ENCODE measurements around the gene AS3MT. TPM values are rescaled to one million over a fixed set of nuclear protein-coding genes. Genes with fewer than 3 reads are reported as not detected.

The AS3MT gene
- total RNA-seq, 1 donor from 2014 or later = 20.2 TPM

GRCh38 chr10:102827597-102827975, 41.7 kb upstream of the AS3MT start:
- peaks cover 5% of the 10 kb centered on the region for H3K9me3 Mint-ChIP-seq (ENCODE audit: low read depth)
- no peak overlapping the region for H3K4me3 Mint-ChIP-seq (ENCODE audit: low read depth)
- H3K27ac Mint-ChIP-seq = no peak overlapping the region
- DNase-seq (ENCODE audit: low spot score, unreplicated experiment) = no peak
- no peaks in the 10 kb centered on the region for H3K4me1 Mint-ChIP-seq (ENCODE audit: low read depth)
- H3K27me3 Mint-ChIP-seq = peaks cover 11% of the 10 kb centered on the region
- TF ChIP-seq, protein P1, sequence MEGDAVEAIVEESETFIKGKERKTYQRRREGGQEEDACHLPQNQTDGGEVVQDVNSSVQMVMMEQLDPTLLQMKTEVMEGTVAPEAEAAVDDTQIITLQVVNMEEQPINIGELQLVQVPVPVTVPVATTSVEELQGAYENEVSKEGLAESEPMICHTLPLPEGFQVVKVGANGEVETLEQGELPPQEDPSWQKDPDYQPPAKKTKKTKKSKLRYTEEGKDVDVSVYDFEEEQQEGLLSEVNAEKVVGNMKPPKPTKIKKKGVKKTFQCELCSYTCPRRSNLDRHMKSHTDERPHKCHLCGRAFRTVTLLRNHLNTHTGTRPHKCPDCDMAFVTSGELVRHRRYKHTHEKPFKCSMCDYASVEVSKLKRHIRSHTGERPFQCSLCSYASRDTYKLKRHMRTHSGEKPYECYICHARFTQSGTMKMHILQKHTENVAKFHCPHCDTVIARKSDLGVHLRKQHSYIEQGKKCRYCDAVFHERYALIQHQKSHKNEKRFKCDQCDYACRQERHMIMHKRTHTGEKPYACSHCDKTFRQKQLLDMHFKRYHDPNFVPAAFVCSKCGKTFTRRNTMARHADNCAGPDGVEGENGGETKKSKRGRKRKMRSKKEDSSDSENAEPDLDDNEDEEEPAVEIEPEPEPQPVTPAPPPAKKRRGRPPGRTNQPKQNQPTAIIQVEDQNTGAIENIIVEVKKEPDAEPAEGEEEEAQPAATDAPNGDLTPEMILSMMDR (IDR thresholded peaks at IDR 0.05; ENCODE audit: unreplicated experiment) = no peak
- no peaks in the 10 kb centered on the region for H3K36me3 Mint-ChIP-seq (ENCODE audit: insufficient read depth)

DNA sequence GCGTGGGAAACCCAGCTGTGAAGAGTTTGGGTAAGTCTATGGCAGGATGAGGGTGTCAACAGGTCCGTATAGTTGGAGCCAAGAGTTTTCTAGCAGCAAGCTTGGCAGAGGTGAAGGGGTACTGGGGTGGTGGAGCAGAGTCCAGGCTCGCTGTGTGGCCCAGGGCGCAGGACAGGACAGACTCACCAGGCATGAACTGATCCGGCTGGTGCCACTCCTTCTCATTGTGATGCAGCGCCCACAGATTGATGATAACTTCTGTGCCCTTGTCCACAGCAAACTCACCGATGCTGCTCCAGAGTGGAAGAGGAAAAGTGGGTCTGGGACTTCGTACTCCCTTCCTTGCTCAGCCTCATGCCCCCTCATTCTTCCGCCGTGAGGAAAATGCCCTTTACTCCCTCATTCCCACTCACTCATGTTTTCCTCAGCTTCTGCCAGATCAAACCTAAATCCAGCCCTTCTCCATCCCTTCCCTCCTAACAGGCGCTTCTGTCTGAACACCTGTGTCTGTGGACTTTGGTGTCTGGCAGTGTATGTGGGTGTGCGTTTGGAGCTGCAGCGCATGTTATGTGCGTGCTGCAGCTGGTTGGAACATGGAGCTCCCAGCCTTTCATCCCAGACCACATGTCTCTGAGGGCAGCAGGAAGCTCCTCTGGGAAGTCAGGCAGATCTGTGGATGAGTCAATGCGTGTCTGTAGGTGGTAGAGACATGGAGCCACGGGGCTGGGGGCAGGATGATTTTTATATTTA, 37.8 kb upstream of the AS3MT start:
- Mint-ChIP-seq H3K4me3 (ENCODE audit: low read depth) (no peak overlapping the region), H3K36me3 (ENCODE audit: insufficient read depth) (no peaks in the 10 kb centered on the region), H3K27me3 (peaks cover 17% of the 10 kb centered on the region), H3K4me1 (ENCODE audit: low read depth) (no peaks in the 10 kb centered on the region), H3K9me3 (ENCODE audit: low read depth) (no peaks in the 10 kb centered on the region), H3K27ac (no peak overlapping the region)
- DNase-seq (ENCODE audit: low spot score, unreplicated experiment) = no peak
- TF ChIP-seq, protein P1 (IDR thresholded peaks at IDR 0.05; ENCODE audit: unreplicated experiment) = no peak

DNA sequence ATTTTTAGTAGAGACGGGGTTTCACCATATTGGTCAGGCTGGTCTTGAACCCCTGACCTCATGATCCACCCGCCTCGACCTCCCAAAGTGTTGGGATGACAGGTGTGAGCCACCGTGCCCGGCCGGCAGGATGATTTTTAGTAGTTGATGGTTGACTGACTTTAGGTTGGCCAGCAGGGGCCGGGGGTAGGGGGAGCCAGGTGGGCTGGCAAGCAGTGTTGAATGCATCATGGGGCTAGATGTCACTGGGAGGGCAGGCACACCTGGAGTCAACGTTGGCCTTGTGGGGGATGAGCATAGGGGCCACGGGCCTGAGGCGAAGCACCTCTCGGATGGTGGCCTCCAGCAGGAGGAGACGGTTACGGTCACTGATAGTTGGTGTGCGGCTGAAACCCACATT, 37.0 kb upstream of the AS3MT start:
- Mint-ChIP-seq H3K27ac (no peak overlapping the region), H3K27me3 (peaks cover 17% of the 10 kb centered on the region), H3K4me1 (ENCODE audit: low read depth) (no peaks in the 10 kb centered on the region), H3K4me3 (ENCODE audit: low read depth) (no peak overlapping the region), H3K36me3 (ENCODE audit: insufficient read depth) (no peaks in the 10 kb centered on the region), H3K9me3 (ENCODE audit: low read depth) (no peaks in the 10 kb centered on the region)
- no peak for DNase-seq (ENCODE audit: low spot score, unreplicated experiment)
- TF ChIP-seq, protein P1 (IDR thresholded peaks at IDR 0.05; ENCODE audit: unreplicated experiment) = no peak

GRCh38 chr10:102832987-102833386, 36.3 kb upstream of the AS3MT start:
- Mint-ChIP-seq H3K27me3 (peaks cover 17% of the 10 kb centered on the region), H3K4me1 (ENCODE audit: low read depth) (no peaks in the 10 kb centered on the region), H3K36me3 (ENCODE audit: insufficient read depth) (no peaks in the 10 kb centered on the region), H3K9me3 (ENCODE audit: low read depth) (peaks cover 4% of the 10 kb centered on the region), H3K4me3 (ENCODE audit: low read depth) (no peak overlapping the region), H3K27ac (no peak overlapping the region)
- TF ChIP-seq, protein P1 (IDR thresholded peaks at IDR 0.05; ENCODE audit: unreplicated experiment) = no peak
- no peak for DNase-seq (ENCODE audit: low spot score, unreplicated experiment)

DNA sequence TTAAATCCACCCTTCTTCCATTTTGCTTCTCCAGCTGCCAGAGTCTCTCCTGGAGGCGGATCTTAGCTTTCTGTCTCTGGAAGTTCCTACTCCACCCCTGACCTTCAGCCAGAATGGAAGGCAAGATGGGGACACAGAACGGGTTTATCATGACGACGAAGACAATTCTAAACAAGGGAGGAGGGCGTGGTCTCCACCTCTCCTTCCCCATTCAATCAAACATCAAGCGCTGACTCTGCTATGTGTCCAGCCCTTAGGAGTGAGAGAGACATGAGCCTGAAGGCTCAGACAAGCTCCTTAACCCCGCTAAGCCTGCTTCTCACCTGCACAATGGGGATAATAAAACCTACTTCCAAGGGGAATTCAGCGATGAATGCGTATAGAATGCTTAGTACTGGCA, 35.1 kb upstream of the AS3MT start:
- no peak for DNase-seq (ENCODE audit: low spot score, unreplicated experiment)
- H3K27me3 Mint-ChIP-seq = peaks cover 17% of the 10 kb centered on the region
- TF ChIP-seq, protein P1 (IDR thresholded peaks at IDR 0.05; ENCODE audit: unreplicated experiment) = no peak
- no peak overlapping the region for H3K27ac Mint-ChIP-seq
- H3K4me3 Mint-ChIP-seq (ENCODE audit: low read depth) = no peak overlapping the region
- H3K4me1 Mint-ChIP-seq (ENCODE audit: low read depth) = no peaks in the 10 kb centered on the region
- peaks cover 13% of the 10 kb centered on the region for H3K9me3 Mint-ChIP-seq (ENCODE audit: low read depth)
- H3K36me3 Mint-ChIP-seq (ENCODE audit: insufficient read depth) = peaks cover 2% of the 10 kb centered on the region

Data from progenitor cell of endocrine pancreas (in vitro differentiated cells).